ENCODE measurements around the gene C8A.

Gene C8A

GRCh38 chr1:56924116-56924515 lies 69.5 kb downstream of the C8A start:
- no peak for DNase-seq (ENCODE audit: low read depth in 3 of 3, low spot score in 1 of 3)

GRCh38 chr1:56925193-56925592 lies 70.6 kb downstream of the C8A start:
- no peak for DNase-seq (ENCODE audit: low read depth in 3 of 3, low spot score in 1 of 3)

- DNase-seq (ENCODE audit: low read depth in 3 of 3, low spot score in 1 of 3) = no peak
Measured at GRCh38 chr1:56927171-56927570, 72.6 kb downstream of the C8A start.

DNA sequence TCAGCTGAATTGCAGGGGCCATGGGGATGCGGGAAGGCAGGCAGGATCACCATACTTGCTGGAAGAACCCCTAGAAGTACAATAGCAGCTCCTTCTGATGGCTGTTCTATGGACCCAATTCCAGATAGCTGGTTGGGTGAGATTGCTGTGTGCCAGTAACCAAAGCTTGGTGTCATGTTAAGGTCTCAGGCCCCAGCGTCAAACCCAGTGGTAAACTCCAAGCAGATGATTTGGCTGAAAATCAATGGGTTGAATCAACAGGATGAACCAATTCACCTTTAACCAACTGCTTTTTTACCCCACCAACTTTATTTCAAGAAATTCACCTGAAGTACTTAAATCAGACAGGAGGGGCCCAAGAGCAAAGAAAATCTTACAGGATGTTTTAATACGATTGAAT lies 73.4 kb downstream of the C8A start:
- no peak for DNase-seq (ENCODE audit: low read depth in 3 of 3, low spot score in 1 of 3)

DNA sequence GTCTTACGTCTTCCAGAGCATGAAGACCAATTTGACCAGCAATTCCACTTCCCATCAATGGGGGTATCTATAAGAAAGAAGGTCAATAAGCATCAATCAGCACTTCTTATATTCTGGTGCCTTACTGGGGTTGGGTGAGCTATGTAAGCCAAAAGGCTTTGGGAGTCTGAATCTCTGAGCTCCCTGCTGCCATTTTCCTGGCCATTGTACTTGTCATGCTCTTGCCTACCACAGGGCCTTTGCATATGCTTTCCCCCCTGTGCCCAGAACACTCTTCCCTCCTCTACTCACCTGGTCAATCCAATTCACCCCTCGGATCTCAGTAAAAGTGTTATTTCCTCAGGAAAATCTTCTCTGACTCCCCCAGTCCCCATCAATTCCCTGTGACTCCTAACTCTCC lies 74.9 kb downstream of the C8A start:
- no peak for DNase-seq (ENCODE audit: low read depth in 3 of 3, low spot score in 1 of 3)

DNA sequence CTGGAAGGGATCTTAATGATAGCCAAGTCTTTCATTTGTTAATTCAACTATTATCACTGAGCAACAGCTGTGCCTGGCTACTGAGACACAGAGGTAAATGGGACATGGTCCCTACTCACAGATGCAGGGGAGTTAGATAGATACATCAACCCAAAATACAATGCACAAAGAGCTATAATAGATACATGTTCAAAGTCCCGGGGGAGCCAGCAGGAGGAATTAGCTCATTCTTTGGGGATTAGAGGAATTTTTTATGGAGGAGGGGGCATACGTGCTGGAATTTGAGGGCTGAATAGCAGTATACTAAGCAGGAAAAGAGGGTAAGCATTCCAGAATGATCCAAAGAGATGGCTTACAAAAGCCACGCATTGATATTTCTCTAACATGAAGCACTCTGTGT lies 76.6 kb downstream of the C8A start:
- DNase-seq (ENCODE audit: low read depth in 3 of 3, low spot score in 1 of 3) = no peak

GRCh38 chr1:56931686-56932085 lies 77.1 kb downstream of the C8A start:
- DNase-seq (ENCODE audit: low read depth in 3 of 3, low spot score in 1 of 3) = no peak

DNA sequence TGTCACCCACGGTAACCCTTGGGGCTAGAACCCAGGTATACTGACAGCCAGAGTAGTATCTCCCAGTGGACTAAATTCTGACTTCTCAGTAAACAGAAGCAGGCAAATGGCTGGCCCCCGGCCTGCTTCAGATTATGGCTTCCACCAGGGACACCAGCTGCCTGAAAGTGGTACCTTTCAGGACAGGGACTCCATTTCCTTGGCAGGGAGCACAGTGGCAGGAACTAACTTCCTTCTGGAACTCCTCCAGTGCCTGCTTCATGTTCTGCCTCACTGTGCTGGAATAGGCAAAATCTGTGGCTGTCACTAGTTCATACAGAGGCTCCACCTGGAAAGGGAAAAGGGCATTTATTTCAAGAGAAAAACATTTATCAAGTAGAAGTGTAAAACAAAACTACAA lies 78.6 kb downstream of the C8A start:
- DNase-seq (ENCODE audit: low read depth in 3 of 3, low spot score in 1 of 3) = no peak

GRCh38 chr1:56933606-56934005 lies 79.0 kb downstream of the C8A start:
- DNase-seq (ENCODE audit: low read depth in 3 of 3, low spot score in 1 of 3) = no peak

DNA sequence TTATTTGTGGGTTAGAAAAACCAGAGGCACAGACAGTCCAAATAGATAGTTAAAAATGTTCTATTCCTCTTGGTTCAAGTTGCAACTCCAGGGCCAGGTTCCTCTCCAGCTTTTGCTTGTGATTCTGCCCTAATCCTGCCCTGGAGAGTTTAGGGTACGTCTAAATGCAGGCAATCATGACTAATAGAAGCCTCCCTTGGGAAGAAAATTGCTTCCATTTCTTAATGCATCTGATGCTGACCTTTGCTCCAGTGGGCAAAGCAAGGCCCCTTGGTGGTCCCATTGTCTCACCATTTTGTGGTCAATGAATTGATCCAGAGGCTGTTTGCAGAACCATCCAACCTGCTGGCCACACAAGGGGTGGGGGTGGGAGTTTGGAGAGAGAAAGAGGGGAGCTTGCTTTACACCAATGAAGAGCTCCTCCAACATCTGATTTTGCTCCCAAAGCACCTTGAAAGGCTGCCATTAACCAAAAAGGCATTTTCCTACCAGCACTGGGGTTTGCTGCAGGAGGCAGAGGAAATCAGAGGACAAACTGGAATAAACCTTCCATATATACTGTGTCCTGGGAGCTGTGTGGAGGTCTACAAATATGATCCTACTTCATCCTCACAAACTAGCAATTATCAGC lies 79.9 kb downstream of the C8A start:
- no peak for DNase-seq (ENCODE audit: low read depth in 3 of 3, low spot score in 1 of 3)

GRCh38 chr1:56938646-56939045 lies 84.0 kb downstream of the C8A start:
- DNase-seq (ENCODE audit: low read depth in 3 of 3, low spot score in 1 of 3) = no peak

- no peak for DNase-seq (ENCODE audit: low read depth in 3 of 3, low spot score in 1 of 3)
Measured at GRCh38 chr1:56939209-56939608, 84.6 kb downstream of the C8A start.

- no peak for DNase-seq (ENCODE audit: low read depth in 3 of 3, low spot score in 1 of 3)
Measured at GRCh38 chr1:56940039-56940438, 85.4 kb downstream of the C8A start.

- no peak for DNase-seq (ENCODE audit: low read depth in 3 of 3, low spot score in 1 of 3)
Measured at GRCh38 chr1:56948403-56949023, 93.9 kb downstream of the C8A start.

DNA sequence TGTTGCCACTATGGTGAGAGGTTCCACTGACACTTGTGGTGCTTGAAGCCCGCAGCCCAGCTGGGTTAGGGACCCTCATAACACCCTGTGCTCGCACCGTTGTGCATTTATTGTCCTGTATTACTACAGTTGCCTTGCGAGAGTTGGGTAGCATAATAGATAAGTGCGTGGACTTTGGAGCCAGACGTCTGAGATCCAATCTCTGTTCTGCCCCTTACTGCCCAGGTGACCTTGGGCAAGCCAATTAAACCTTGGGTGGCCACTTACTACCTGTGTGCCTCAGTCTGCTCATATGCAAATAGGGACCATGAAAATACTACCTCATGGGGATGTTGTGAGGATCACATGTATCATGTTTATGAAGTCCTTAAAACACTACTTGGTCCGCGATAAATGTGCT lies 97.9 kb downstream of the C8A start:
- DNase-seq (ENCODE audit: low read depth in 3 of 3, low spot score in 1 of 3) = no peak

GRCh38 chr1:56953386-56953785 lies 98.8 kb downstream of the C8A start:
- DNase-seq (ENCODE audit: low read depth in 3 of 3, low spot score in 1 of 3) = no peak

- no peak for DNase-seq (ENCODE audit: low read depth in 3 of 3, low spot score in 1 of 3)
Measured at GRCh38 chr1:56954664-56955063, 100.1 kb downstream of the C8A start.

GRCh38 chr1:56957931-56958330 lies 103.3 kb downstream of the C8A start:
- DNase-seq (ENCODE audit: low read depth in 3 of 3, low spot score in 1 of 3) = no peak

DNA sequence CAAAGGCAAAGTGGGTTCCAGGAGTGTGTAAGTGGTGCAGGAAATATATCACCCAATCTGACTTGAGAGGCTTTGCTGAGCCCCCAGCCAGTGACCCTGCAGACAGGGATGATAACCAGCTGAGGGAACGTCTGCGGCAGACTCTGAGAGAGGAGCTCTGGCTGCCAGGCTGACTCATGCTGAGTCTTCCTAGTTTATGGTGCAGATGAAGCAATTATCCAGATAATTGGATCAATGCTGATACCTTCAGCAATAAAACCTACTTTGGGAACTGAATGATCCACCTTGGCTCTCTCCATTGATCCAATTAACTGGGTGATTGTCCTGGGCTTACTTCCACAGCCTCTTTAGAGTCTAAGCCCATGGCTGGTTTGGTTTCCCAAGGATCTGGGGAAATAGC lies 103.9 kb downstream of the C8A start:
- DNase-seq (ENCODE audit: low read depth in 3 of 3, low spot score in 1 of 3) = no peak

- no peak for DNase-seq (ENCODE audit: low read depth in 3 of 3, low spot score in 1 of 3)
Measured at GRCh38 chr1:56961426-56961825, 106.8 kb downstream of the C8A start.

GRCh38 chr1:56963667-56964066 lies 109.1 kb downstream of the C8A start:
- no peak for DNase-seq (ENCODE audit: low read depth in 3 of 3, low spot score in 1 of 3)

GRCh38 chr1:56964349-56965017 lies 109.9 kb downstream of the C8A start:
- no peak for DNase-seq (ENCODE audit: low read depth in 3 of 3, low spot score in 1 of 3)

GRCh38 chr1:56965191-56965590 lies 110.6 kb downstream of the C8A start:
- DNase-seq (ENCODE audit: low read depth in 3 of 3, low spot score in 1 of 3) = no peak
